ENCODE measurements around the gene HMOX2.

DNA sequence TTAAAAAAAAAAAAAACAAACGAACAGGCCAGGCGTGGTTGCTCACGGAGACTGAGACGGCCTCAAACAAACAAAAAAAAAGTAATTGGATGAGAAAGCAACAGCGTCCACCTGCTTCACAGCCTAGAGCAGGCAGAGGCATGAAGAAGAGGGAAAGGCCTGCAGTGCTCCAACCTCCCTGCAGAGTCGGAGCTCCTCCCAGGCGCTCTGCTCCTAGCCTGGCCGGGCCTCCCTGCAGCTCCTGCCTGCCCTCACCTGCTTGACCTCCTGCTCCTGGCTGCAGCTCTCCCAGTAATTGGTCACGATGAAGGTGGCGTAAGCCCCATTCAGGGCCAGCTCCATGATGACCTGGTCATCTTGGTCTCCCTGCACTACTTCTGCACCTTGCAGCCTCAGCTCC is 7.2 kb upstream of the HMOX2 start:
- TF ChIP-seq REST (IDR thresholded peaks at IDR 0.05; ENCODE audit: low read depth) (no peak), MAX (IDR thresholded peaks at IDR 0.05) (no peak), TEAD4 (IDR thresholded peaks at IDR 0.05) (no peak)

Measured in Ishikawa (cell line).